Effector memory CD8-positive, alpha-beta T cell (primary cell): ENCODE measurements around the gene GPHA2.
A peak's percentile ranks its signal among the peaks of the same experiment; 100 is the strongest.

Experiments used
- ATAC-seq: fragments of 150-1000 bp; cut with Tn5 transposase; replicated peaks from 2 replicates; pipeline ENCODE4 v1.10.0; 2021; ENCODE audit warnings: mild to moderate bottlenecking, moderate library complexity
- DNase-seq, 3 experiments: peaks; one replicate each; pipeline ENCODE4 v3.0.0; 2021
- H3K27ac Mint-ChIP-seq, 2 donors: one replicate each; pipeline ENCODE4 v1.8.0; 2022; ENCODE audit warnings: mild to moderate bottlenecking in 2 of 2, mixed read lengths in 2 of 2, moderate library complexity in 2 of 2
- H3K27me3 Mint-ChIP-seq, 2 donors: one replicate each; pipeline ENCODE4 v1.8.0; 2022; ENCODE audit warnings: mixed read lengths in 2 of 2
- H3K36me3 Mint-ChIP-seq: one replicate; pipeline ENCODE4 v1.8.0; 2022; ENCODE audit warnings: mild to moderate bottlenecking, moderate library complexity, mixed read lengths; ENCODE audit not compliant: insufficient read depth
- H3K4me1 Mint-ChIP-seq, 2 donors: one replicate each; pipeline ENCODE4 v1.8.0; 2022; ENCODE audit warnings: low read depth in 2 of 2, mixed read lengths in 2 of 2
- H3K4me3 Mint-ChIP-seq, 2 donors: one replicate each; pipeline ENCODE4 v1.8.0; 2022; ENCODE audit warnings: mild to moderate bottlenecking in 2 of 2, mixed read lengths in 2 of 2, moderate library complexity in 2 of 2
- H3K9me3 Mint-ChIP-seq, 2 donors: one replicate each; pipeline ENCODE4 v1.8.0; 2022; ENCODE audit warnings: mixed read lengths in 2 of 2

GPHA2 gene

DNA sequence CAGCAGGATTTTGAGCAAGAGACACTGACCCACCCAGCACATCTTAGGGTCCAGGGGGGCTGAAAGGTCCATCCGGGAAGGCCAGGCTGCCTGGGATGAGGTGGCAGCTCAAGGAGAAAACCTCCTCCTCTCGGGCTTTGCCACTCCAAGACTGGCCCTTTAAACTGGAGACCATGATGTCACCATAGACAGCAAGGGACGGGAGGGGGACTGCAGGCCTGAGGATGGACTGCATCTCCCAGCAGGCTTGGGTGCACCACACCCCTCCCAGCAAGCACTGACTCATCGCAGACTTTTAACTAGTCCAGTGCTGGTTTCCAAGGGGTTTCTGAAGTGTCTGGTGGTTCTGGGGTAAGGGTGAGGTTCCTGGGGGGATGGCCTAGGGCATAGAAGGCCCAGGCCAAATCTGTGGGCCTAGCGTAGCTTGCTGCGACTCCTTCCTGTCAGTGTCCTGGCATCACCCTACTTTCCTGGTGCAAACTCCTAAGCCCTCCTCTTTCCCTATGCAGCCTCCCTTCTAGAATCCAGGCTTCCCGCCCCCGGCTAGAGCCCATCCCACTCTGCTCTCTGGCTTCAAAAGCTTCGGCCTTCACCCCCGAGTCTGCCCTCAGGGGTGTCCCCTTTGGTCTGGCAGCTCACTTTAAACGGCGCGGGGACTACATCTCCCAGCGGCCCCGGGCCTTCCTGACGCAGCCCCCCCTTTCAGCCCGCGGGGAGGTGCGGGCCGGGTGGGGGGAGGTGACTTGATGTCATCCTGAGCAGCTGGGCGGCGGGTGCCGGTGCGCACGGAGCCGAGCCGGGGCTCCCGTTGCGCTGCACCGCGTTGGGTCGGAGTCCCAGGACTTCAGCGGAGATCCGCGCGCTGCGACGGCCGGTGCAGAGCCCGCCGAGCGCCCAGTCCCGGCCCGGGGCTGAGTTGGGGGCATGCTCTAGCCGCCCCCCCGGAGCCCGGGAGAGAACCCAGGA, 11.5 kb downstream of the GPHA2 start, which contains the start of gene PPP2R5B:
PPP2R5B (plus strand) TSS at position 746 of the 966 bp plus-strand sequence. CDS start 1,046 bp downstream, outside the sequence.
- DNase-seq (peak; percentile 88 to 90 (median 89)), ATAC-seq (peak; percentile 93)
- Mint-ChIP-seq H3K9me3 (no peaks in the 10 kb centered on the region), H3K27me3 (no peaks in the 10 kb centered on the region), H3K4me3 (peak within 1 kb of the TSS; percentile 90 to 99), H3K4me1 (peaks cover 18% of the 10 kb centered on the region in 2 donors), H3K36me3 (peaks cover 3% of the 10 kb centered on the region), H3K27ac (peak within 1 kb of the TSS; percentile 98 to 99)

DNA sequence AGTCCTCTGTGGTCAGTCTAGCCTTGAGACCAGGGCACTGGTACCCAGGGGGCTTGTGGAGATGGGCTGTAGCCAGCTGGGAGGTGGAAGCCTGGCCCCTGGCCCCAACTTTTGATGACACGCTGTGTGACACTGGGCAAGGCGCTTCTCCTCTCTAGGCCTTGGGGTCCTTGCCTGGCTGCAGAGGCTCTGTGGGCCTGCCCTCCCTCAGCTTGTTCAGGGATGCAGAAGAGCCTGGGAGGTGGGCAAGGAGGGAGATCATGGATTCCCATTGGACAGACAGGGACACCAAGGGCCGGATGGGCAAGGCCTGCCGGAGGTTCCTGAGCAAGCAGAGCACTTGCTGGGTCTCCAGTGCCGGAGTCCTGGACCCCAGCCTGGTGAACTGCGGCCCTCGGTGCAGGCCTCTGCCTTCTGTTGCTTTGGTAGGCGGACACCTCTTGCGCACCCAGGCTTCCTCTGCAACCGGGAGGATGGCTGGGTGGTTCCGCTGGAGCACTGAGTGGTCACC, 12.5 kb downstream of the GPHA2 start:
- Mint-ChIP-seq H3K4me3 (no peak overlapping the region), H3K27ac (peak overlapping the region in 1 of 2 donors; percentile 44)

GRCh38 chr11:64921384-64921783, 14.3 kb downstream of the GPHA2 start:
- DNase-seq: no peak
- H3K36me3 Mint-ChIP-seq: peaks cover 15% of the 10 kb centered on the region
- peaks cover 27 to 29% of the 10 kb centered on the region in 2 donors for H3K4me1 Mint-ChIP-seq
- H3K27me3 Mint-ChIP-seq: no peaks in the 10 kb centered on the region
- ATAC-seq: no peak
- H3K9me3 Mint-ChIP-seq: no peaks in the 10 kb centered on the region
- H3K27ac Mint-ChIP-seq: no peak overlapping the region
- no peak overlapping the region for H3K4me3 Mint-ChIP-seq

More for the DNA sequence above, 12.5 kb downstream of the GPHA2 start:
- no peak for DNase-seq
- ATAC-seq: no peak
- Mint-ChIP-seq H3K36me3 (peaks cover 6% of the 10 kb centered on the region), H3K27me3 (no peaks in the 10 kb centered on the region), H3K4me1 (peaks cover 18 to 19% of the 10 kb centered on the region in 2 donors), H3K9me3 (no peaks in the 10 kb centered on the region)

DNA sequence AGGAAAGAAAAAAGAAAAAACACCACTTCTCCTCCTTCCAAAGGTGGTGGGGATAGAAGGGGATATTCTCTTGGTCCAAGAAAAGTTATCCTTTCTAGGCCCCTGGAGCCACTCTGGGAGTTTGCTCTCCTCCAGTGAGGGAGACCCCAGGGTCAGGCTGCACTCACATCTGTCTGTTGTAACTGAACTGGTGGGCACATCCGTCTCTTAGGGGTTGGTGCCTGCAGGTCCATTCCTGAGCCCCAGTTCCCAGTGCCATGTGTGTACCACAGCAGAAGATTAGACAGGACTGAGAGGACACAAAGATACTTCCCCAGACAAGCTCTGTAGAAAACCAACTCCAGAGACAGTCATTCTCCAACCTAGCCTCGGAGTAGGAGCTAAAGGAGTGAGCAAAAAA, 15.6 kb downstream of the GPHA2 start:
- no peak overlapping the region for H3K27ac Mint-ChIP-seq
- no peak overlapping the region for H3K4me3 Mint-ChIP-seq
- no peak for ATAC-seq
- peaks cover 28 to 29% of the 10 kb centered on the region in 2 donors for H3K4me1 Mint-ChIP-seq
- no peak for DNase-seq
- peaks cover 25% of the 10 kb centered on the region for H3K36me3 Mint-ChIP-seq
- H3K9me3 Mint-ChIP-seq: no peaks in the 10 kb centered on the region
- no peaks in the 10 kb centered on the region for H3K27me3 Mint-ChIP-seq

DNA sequence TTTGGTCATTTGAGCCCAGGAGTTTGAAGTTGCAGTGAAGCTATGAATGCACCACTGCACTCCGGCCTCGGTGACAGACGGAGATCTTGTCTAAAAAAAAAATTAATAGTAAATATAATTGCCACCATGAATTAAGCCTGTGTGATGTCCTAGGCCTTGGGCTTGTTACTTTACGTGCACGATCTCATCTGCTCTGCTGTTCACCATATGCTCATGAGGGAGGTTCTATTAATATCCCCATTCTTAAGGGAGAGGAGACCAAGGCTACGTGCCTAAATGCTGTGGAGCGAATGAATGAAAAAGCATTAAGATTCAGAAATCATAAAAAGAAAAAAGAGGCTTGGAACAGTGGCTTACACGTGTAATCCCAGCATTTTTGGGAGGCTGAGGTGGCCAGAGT, 16.1 kb downstream of the GPHA2 start:
- H3K4me3 Mint-ChIP-seq: no peak overlapping the region
- H3K4me1 Mint-ChIP-seq: peaks cover 25% of the 10 kb centered on the region in 2 donors
- H3K36me3 Mint-ChIP-seq: peaks cover 29% of the 10 kb centered on the region
- no peak overlapping the region for H3K27ac Mint-ChIP-seq
- H3K9me3 Mint-ChIP-seq: no peaks in the 10 kb centered on the region
- H3K27me3 Mint-ChIP-seq: no peaks in the 10 kb centered on the region
- ATAC-seq (no peak), DNase-seq (no peak)

GRCh38 chr11:64918017-64918416, 17.7 kb downstream of the GPHA2 start:
- Mint-ChIP-seq H3K27ac (peak overlapping the region; percentile 97), H3K27me3 (no peaks in the 10 kb centered on the region), H3K36me3 (peaks cover 39% of the 10 kb centered on the region), H3K4me1 (peaks cover 21% of the 10 kb centered on the region in 2 donors), H3K4me3 (peak overlapping the region; percentile 88 to 90), H3K9me3 (no peaks in the 10 kb centered on the region)
- DNase-seq (no peak), ATAC-seq (no peak)

GRCh38 chr11:64917663-64917995, 18.1 kb downstream of the GPHA2 start:
- Mint-ChIP-seq H3K4me1 (peaks cover 21% of the 10 kb centered on the region in 2 donors), H3K27ac (peak overlapping the region; percentile 97), H3K27me3 (no peaks in the 10 kb centered on the region), H3K36me3 (peaks cover 43% of the 10 kb centered on the region), H3K9me3 (no peaks in the 10 kb centered on the region), H3K4me3 (peak overlapping the region; percentile 88 to 90)
- DNase-seq (no peak), ATAC-seq (no peak)

DNA sequence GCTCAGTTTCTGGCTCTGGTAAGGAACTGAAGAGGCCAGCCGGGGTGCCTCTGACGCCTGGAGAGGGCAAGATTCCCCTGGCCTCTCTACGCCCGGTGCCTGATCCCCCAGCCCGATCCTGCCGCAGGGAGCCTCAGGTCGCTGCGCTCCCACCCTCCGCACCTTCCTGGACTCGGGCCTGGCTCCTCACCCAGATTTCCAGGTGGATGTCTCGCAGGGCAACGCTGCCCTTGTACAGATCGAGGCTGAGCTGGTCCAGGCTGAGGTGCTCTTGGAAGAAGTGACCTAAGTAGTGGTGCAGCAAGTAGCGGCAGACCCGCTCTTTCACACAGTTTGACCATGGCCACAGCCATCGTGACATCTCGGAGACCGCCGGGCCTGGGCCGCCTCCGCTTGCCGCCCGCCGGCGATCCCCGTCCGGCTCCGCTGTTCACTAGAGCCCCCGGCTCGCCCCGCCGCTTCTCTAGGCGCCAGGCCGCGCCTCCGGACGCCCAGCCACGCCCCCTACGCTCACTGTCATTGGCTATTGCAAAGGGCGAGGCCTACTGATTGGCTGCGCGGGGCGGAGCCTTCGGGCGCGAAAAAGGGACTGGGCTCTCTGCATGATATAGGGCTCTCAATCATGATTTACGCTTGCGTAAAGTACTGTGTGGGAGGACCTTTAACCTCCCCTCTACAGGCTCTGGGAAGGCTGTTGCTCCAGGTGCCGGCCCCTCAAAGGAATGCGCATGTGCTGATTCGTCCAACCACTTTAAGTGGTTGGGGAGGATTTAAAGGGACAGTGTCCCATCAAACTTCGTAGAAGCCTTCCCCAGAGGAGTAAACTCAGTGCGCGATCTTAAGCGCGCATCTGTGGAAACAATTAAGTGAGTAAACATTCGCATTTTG, 18.7 kb downstream of the GPHA2 start, which contains the start of gene ATG2A:
ATG2A (minus strand) TSS at position 435 of the 888 bp plus-strand sequence; CDS start at position 361, 74 bp downstream.
- H3K27me3 Mint-ChIP-seq: no peaks in the 10 kb centered on the region
- peaks cover 21% of the 10 kb centered on the region in 2 donors for H3K4me1 Mint-ChIP-seq
- H3K9me3 Mint-ChIP-seq: no peaks in the 10 kb centered on the region
- peak; percentile 99 for DNase-seq
- peak; percentile 89 for ATAC-seq
- peak within 1 kb of the TSS; percentile 88 to 90 for H3K4me3 Mint-ChIP-seq
- peak within 1 kb of the TSS; percentile 97 for H3K27ac Mint-ChIP-seq
- peaks cover 49% of the 10 kb centered on the region for H3K36me3 Mint-ChIP-seq

DNA sequence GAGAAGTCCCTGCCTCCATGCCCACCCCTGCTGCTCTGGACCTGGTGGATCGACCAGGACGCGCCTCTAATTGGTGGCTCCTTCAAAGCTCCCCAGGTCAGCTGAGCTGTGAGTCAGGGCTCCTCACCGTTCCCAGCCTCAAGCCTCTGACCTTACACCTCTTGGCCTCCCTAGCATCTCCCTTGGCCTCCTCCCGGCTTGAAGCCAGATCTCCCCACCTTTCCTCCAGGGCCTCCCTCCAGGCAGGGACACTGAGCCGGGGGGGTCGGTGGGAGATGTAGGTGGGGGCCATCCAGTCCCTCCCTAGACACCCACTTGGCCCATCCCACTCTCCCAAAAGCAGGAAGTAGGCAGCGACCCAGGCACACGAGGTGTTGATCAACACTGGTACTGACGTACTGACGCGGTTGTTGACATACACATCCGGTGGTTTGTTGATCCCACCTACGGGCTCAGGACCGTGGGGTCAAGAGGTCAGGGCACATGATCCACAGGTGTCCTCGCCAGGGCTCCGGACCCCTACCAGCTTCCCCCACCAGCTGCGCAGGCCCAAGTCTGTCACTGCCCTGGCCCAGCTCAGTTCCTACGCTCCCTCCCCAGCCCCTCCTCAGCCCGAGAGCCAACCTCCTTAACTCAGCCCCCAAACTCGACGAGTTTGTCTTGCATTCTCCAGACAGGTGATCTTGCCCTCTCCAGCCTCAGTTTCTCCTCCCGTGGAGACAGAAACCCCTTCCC, 19.5 kb downstream of the GPHA2 start:
- DNase-seq (peak; percentile 54 to 55 (median 55)), ATAC-seq (peak; percentile 44)
- Mint-ChIP-seq H3K27ac (peak overlapping the region; percentile 97), H3K4me1 (peaks cover 21% of the 10 kb centered on the region in 2 donors), H3K9me3 (no peaks in the 10 kb centered on the region), H3K4me3 (peak overlapping the region; percentile 88 to 90), H3K36me3 (peaks cover 57% of the 10 kb centered on the region), H3K27me3 (no peaks in the 10 kb centered on the region)

- Mint-ChIP-seq H3K9me3 (no peaks in the 10 kb centered on the region), H3K27ac (peak overlapping the region; percentile 97), H3K36me3 (peaks cover 65% of the 10 kb centered on the region), H3K4me3 (peak overlapping the region; percentile 88 to 90), H3K27me3 (no peaks in the 10 kb centered on the region), H3K4me1 (peaks cover 21% of the 10 kb centered on the region in 2 donors)
- no peak for ATAC-seq
- DNase-seq: no peak
These were observed 20.3 kb downstream of the GPHA2 start for GRCh38 chr11:64915376-64915887.

GRCh38 chr11:64914123-64914522, 21.6 kb downstream of the GPHA2 start:
- Mint-ChIP-seq H3K4me1 (peaks cover 21% of the 10 kb centered on the region in 2 donors), H3K9me3 (no peaks in the 10 kb centered on the region), H3K4me3 (peak overlapping the region in 1 of 2 donors; percentile 35), H3K36me3 (peaks cover 76% of the 10 kb centered on the region), H3K27ac (no peak overlapping the region), H3K27me3 (no peaks in the 10 kb centered on the region)
- no peak for DNase-seq
- ATAC-seq: no peak

DNA sequence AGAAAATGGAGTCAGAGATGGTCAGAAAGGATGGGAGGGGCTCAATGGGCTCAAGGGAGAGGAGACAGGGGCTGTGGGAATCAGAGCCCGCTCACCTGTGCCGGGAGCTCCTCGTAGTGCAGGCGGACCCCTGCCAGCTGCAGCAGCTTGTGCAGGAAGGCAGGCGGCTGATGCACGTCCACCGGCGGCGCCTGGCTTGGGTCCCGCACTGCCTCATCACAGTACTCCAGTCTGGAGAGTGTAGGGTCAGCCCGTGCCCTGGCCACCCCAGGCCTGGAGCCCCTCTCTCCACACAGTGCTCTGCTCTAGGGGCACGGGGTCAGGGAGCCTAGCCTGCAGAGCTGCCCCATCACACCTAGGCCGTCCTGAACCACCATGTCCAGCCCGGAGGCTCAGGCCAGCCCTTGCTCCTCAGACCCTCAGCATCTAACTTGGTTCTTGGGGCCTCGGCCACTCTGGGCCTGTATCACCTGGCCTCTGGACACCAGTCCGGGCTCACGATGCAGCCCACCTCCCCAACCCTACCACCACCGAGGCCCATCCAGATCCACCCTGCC, 22.4 kb downstream of the GPHA2 start:
- Mint-ChIP-seq H3K4me3 (peak overlapping the region in 1 of 2 donors; percentile 10), H3K4me1 (peaks cover 19 to 21% of the 10 kb centered on the region in 2 donors), H3K27me3 (no peaks in the 10 kb centered on the region), H3K9me3 (no peaks in the 10 kb centered on the region), H3K27ac (peak overlapping the region in 1 of 2 donors; percentile 57), H3K36me3 (peaks cover 82% of the 10 kb centered on the region)
- ATAC-seq: no peak
- no peak for DNase-seq
